Measurements from ENCODE around the gene GPR22.

GPR22 gene

GRCh38 chr7:107439025-107439424 is 30.8 kb upstream of the GPR22 start:
- intact Hi-C loops (cut with DNase I; ENCODE audit: low total_unique reads), result no loop called here
- no peak overlapping the region for H3K4me3 ChIP-seq
- H3K27me3 ChIP-seq, result no peaks in the 10 kb centered on the region
- no peak for DNase-seq
- H3K4me1 ChIP-seq, result no peaks in the 10 kb centered on the region
- no peak overlapping the region for H3K27ac ChIP-seq
- H3K9me3 ChIP-seq, result no peaks in the 10 kb centered on the region
- H3K36me3 ChIP-seq, result no peaks in the 10 kb centered on the region
- TF ChIP-seq, protein P1, sequence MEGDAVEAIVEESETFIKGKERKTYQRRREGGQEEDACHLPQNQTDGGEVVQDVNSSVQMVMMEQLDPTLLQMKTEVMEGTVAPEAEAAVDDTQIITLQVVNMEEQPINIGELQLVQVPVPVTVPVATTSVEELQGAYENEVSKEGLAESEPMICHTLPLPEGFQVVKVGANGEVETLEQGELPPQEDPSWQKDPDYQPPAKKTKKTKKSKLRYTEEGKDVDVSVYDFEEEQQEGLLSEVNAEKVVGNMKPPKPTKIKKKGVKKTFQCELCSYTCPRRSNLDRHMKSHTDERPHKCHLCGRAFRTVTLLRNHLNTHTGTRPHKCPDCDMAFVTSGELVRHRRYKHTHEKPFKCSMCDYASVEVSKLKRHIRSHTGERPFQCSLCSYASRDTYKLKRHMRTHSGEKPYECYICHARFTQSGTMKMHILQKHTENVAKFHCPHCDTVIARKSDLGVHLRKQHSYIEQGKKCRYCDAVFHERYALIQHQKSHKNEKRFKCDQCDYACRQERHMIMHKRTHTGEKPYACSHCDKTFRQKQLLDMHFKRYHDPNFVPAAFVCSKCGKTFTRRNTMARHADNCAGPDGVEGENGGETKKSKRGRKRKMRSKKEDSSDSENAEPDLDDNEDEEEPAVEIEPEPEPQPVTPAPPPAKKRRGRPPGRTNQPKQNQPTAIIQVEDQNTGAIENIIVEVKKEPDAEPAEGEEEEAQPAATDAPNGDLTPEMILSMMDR (IDR thresholded peaks at IDR 0.05), result no peak

DNA sequence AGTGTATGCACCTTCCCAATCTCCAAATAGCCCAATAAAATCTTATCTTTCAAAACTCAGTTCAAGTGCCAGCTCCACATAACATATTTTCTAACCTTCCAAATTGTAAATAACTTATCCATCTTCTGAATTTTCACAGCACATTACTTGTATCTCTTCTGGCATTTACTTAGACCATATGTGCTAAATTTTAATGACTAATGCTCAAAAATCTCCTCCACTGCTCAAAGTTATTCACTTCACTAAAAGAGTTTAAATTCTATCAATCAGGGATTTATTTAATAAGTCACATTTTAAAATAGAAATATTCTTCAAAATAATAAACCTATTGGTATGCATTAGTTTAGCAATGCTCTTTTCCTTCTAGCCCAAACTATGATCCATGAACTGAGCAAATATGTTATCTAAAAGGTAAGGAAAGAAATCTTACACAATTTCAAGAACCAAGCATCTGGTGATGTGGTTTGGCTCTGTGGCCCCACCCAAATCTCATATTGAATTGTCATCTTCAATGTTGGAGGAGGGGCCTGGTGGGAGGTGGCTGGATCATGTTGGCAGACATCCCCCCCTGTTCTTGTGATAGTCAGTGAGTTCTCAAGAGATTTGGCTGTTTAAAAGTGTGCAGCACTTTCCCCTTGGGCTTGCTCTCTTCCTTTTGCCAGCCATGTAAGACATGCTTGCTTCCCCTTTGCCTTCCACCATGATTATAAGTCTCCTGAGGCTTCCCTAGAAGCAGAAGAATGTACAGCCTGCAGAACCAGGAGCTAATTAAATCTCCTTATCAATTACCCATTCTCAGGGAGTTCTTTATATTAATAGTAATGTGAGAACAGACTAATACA is 28.1 kb upstream of the GPR22 start:
- Histone ChIP-seq H3K4me1 (no peaks in the 10 kb centered on the region), H3K36me3 (no peaks in the 10 kb centered on the region), H3K4me3 (no peak overlapping the region), H3K27ac (no peak overlapping the region), H3K9me3 (no peaks in the 10 kb centered on the region), H3K27me3 (no peaks in the 10 kb centered on the region)
- no peak for DNase-seq
- TF ChIP-seq, protein P1 (IDR thresholded peaks at IDR 0.05), result no peak
- intact Hi-C loops (cut with DNase I; ENCODE audit: low total_unique reads), result no loop called here

DNA sequence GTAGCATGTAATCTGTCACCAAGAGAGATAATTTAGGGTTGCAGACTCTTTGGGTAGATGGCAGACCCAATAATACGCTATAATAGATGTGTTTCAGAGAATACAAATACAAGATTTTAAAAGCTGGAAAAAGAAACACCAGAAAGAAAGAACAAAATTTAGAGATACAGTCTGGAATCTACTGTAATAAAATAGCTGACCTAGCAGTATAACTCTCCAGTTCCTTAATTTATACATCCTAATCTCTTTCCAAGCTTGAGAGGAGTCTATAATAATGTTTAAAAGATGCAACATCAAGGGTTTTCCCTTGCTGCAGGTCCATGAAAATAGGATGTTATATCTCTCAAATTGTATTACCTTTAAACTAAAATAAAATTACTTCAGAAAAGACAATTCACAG is 27.2 kb upstream of the GPR22 start:
- Histone ChIP-seq H3K36me3 (no peaks in the 10 kb centered on the region), H3K9me3 (no peaks in the 10 kb centered on the region), H3K27ac (no peak overlapping the region), H3K4me1 (no peaks in the 10 kb centered on the region), H3K4me3 (no peak overlapping the region), H3K27me3 (no peaks in the 10 kb centered on the region)
- DNase-seq, result no peak
- TF ChIP-seq, protein P1 (IDR thresholded peaks at IDR 0.05), result no peak
- intact Hi-C loops (cut with DNase I; ENCODE audit: low total_unique reads), result no loop called here

DNA sequence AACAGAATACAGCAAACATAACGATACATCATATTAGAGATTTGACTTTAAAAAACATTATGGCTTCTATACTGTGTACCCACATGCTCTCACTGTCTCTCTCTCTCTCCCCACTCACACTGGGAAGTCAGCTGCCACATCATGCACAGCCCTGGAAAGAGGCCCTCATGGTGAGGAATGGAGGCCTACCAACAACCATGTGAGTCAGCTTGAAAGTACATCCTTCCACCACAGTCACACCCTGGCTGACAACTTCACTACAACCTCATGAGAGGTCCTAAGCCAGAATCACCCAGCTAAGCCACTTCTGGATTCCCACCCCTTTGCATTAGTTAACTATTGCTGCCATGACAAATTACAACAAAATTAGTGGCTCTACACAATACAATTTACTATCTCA is 23.3 kb upstream of the GPR22 start:
- H3K4me3 ChIP-seq, result no peak overlapping the region
- no peaks in the 10 kb centered on the region for H3K27me3 ChIP-seq
- no peaks in the 10 kb centered on the region for H3K9me3 ChIP-seq
- H3K36me3 ChIP-seq, result peaks cover 0 to 10% (median 0%) of the 10 kb centered on the region in 3 donors
- no peak for DNase-seq
- TF ChIP-seq, protein P1 (IDR thresholded peaks at IDR 0.05), result no peak
- intact Hi-C loops (cut with DNase I; ENCODE audit: low total_unique reads), result no loop called here
- no peaks in the 10 kb centered on the region for H3K4me1 ChIP-seq
- no peak overlapping the region for H3K27ac ChIP-seq

DNA sequence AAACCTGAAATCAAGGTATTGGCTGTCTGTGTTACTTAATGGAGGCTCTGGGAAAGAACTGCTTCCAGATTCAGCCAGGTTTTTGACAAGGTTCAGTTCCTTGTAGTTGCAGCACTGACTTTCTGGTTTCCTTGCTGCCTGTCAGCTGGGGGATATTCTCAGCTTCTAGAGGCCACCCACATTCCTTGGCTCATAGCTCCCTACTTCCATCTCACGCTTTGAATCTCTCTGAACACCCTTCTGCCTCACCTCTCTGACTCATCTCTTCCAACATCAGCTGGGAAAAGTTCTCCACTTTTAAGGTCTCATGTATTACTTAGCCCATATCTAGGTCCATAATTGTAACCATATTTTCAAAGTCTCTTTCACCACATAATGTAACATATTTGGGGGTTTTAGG is 22.9 kb upstream of the GPR22 start:
- intact Hi-C loops (cut with DNase I; ENCODE audit: low total_unique reads), result no loop called here
- peaks cover 0 to 10% (median 0%) of the 10 kb centered on the region in 3 donors for H3K36me3 ChIP-seq
- no peaks in the 10 kb centered on the region for H3K9me3 ChIP-seq
- H3K27ac ChIP-seq, result no peak overlapping the region
- TF ChIP-seq, protein P1 (IDR thresholded peaks at IDR 0.05), result no peak
- no peaks in the 10 kb centered on the region for H3K27me3 ChIP-seq
- DNase-seq, result no peak
- H3K4me1 ChIP-seq, result no peaks in the 10 kb centered on the region
- H3K4me3 ChIP-seq, result no peak overlapping the region

Data from tibial artery (tissue), 4 donors.